NCI-H2227 (cell line): ENCODE data around the gene PTGR2.
A peak's percentile ranks its signal among the peaks of the same experiment; 100 is the strongest.
"Not testable (repeated sequence)": the region's sequence is repeated elsewhere in the genome, so short reads cannot be mapped to it uniquely, and the experiment has no call there.

Experiments
- DNase-seq: peaks from one replicate; lab custom pipeline; 2025; ENCODE audit not compliant: unreplicated experiment; lab: John Stamatoyannopoulos, UW

PTGR2 gene

GRCh38 chr14:73851567-73852382 lies at the start of gene PTGR2:
TSS of gene PTGR2 (plus strand) at chr14:73851831. CDS start at chr14:73858863, 7,032 bp downstream.
- peak; percentile 97 for DNase-seq

GRCh38 chr14:73802431-73803188 lies 49.0 kb upstream of the PTGR2 start:
- no peak for DNase-seq

- no peak for DNase-seq
Measured at GRCh38 chr14:73804636-73805035, 47.0 kb upstream of the PTGR2 start.

- no peak for DNase-seq
Measured at GRCh38 chr14:73807457-73807856, 44.2 kb upstream of the PTGR2 start.

GRCh38 chr14:73809391-73809790 lies 42.2 kb upstream of the PTGR2 start:
- peak; percentile 46 for DNase-seq

- no peak for DNase-seq
Measured at GRCh38 chr14:73810478-73811163, 41.0 kb upstream of the PTGR2 start.

GRCh38 chr14:73811164-73811503 lies 40.5 kb upstream of the PTGR2 start:
- DNase-seq: no peak

GRCh38 chr14:73814153-73814552 lies 37.5 kb upstream of the PTGR2 start:
- DNase-seq: no peak

GRCh38 chr14:73815849-73816248 lies 35.8 kb upstream of the PTGR2 start:
- DNase-seq: peak; percentile 10

GRCh38 chr14:73816393-73816816 lies 35.2 kb upstream of the PTGR2 start:
- DNase-seq: peak; percentile 12

- no peak for DNase-seq
Measured at GRCh38 chr14:73817020-73817655, 34.5 kb upstream of the PTGR2 start.

- no peak for DNase-seq
Measured at GRCh38 chr14:73818821-73819220, 32.8 kb upstream of the PTGR2 start.

GRCh38 chr14:73820631-73821030 lies 31.0 kb upstream of the PTGR2 start:
- DNase-seq: no peak

GRCh38 chr14:73823339-73823885 lies 28.2 kb upstream of the PTGR2 start:
- no peak for DNase-seq

- DNase-seq: no peak
Measured at GRCh38 chr14:73824127-73824526, 27.5 kb upstream of the PTGR2 start.

GRCh38 chr14:73824536-73824935 lies 27.1 kb upstream of the PTGR2 start:
- DNase-seq: no peak

GRCh38 chr14:73825551-73826188 lies 26.0 kb upstream of the PTGR2 start:
- peak; percentile 46 for DNase-seq

- not testable (repeated sequence) for DNase-seq
Measured at GRCh38 chr14:73827190-73827589, 24.4 kb upstream of the PTGR2 start.

GRCh38 chr14:73829071-73829470 lies 22.6 kb upstream of the PTGR2 start:
- DNase-seq: no peak
